Bronchial epithelial cell (primary cell): ENCODE measurements around the gene BTG2. TPM values are rescaled to one million over a fixed set of nuclear protein-coding genes. Genes with fewer than 3 reads are reported as not detected.

Experiments
- DNase-seq: peaks from one replicate; pipeline ENCODE4 v3.0.0-alpha.2; 2010; ENCODE audit warnings: low read depth
- FAIRE-seq: peaks from 2 replicates; lab custom pipeline; 2011; peaks lifted over from hg19 to GRCh38; lab: Jason Lieb, UNC
- H3K27me3 ChIP-seq: 2 replicates; pipeline ENCODE4 v1.5.1; 2011; ENCODE audit warnings: low read length; ENCODE audit not compliant: control insufficient read depth, insufficient read depth
- H3K36me3 ChIP-seq: 2 replicates; pipeline ENCODE4 v1.5.1; 2011; ENCODE audit warnings: low read length; ENCODE audit not compliant: control insufficient read depth, insufficient read depth
- H3K4me3 ChIP-seq: 2 replicates; pipeline ENCODE4 v1.5.1; 2011; ENCODE audit warnings: mild to moderate bottlenecking, low read depth, low read length, control low read depth
- total RNA-seq: library from RNA; depleted of rRNA; stranded (reverse); fragments of >200 nt; gene quantifications from 2 replicates; pipeline ENCODE4 v1.2.1, GENCODE V29; 2014
- TF ChIP-seq, protein P1 (sequence below): IDR thresholded peaks from 2 replicates; pipeline ENCODE4 v1.5.1; 2011; ENCODE audit warnings: mild to moderate bottlenecking, moderate library complexity, low read length, control low read depth, inconsistent platforms; ENCODE audit not compliant: insufficient read depth, severe bottlenecking

BTG2 gene
- total RNA-seq, 1 donor from 2014 or later: 12.9 TPM

DNA sequence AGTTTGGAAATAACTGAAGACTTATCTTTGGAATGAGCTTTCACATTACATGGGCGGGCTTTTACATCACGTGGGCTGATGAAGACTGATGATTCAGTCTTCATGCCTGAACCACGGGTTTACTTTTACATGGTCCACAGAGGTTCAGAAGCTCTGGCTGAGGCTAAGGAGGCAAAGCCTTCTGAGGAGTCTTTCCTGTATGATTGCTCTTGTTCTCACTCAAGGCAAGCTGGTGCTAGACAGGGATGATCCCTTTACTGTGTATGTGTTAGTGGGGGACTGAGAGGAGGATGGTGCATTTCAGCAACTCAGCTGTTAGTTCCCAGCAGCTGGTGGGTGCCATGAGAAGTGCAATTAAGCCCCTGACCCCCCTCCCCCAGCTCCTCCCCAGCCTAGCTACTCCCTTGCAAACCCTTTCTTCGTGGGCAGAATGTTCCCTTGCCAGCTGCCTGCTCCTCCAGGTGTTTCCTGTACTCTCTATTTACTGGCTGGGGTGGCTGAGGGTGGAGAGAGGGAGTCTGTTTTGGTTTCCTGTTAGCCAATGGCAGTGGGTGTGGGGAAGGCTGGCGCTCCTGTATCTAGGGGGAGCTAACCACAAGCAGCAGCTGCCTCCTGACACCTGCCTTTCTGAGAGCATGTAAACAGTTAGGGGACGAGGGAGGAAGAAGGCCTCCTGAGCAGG is 15.4 kb downstream of the BTG2 start:
- Histone ChIP-seq H3K27me3 (peaks cover 2% of the 10 kb centered on the region), H3K4me3 (no peak overlapping the region), H3K36me3 (no peaks in the 10 kb centered on the region)
- peak; percentile 76 for DNase-seq
- TF ChIP-seq, protein P1, sequence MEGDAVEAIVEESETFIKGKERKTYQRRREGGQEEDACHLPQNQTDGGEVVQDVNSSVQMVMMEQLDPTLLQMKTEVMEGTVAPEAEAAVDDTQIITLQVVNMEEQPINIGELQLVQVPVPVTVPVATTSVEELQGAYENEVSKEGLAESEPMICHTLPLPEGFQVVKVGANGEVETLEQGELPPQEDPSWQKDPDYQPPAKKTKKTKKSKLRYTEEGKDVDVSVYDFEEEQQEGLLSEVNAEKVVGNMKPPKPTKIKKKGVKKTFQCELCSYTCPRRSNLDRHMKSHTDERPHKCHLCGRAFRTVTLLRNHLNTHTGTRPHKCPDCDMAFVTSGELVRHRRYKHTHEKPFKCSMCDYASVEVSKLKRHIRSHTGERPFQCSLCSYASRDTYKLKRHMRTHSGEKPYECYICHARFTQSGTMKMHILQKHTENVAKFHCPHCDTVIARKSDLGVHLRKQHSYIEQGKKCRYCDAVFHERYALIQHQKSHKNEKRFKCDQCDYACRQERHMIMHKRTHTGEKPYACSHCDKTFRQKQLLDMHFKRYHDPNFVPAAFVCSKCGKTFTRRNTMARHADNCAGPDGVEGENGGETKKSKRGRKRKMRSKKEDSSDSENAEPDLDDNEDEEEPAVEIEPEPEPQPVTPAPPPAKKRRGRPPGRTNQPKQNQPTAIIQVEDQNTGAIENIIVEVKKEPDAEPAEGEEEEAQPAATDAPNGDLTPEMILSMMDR: no peak
- FAIRE-seq: no peak

DNA sequence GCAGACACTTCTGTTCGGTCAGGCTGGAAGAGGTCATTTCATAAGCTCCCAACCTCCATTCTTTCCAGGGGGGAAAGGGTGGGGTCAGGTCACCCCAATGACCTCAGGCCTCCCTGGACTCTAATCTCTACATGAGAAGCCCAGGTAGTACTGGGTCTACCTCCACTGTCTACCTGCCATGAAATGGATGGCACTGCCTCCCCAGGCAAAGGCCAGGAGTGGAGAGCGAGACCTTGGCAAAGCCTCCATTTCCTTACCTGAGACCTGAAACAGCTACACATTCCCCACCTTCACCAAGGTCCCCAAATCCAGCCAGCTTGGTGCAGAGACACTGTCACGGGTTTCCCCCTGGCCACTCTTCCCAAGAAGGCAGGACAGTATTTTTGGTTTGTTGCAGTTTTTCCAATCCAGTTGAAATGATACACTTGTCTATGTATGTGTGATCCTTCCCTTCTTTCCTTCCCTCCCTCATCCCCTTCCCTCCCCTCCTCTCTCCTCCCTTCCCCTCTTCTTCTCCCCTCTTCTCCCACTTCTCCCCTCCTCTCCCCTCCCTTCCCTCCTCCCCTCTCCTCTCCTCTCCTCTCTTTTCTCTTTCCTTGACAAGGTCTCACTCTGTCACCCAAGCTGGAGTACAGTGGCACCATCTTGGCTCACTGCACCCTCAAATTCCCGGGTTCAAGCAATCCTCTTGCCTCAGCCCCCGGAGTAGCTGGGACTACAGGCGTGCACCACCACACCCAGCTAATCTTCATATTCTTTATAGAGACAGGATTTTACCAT is 16.1 kb downstream of the BTG2 start:
- TF ChIP-seq, protein P1: no peak
- no peak for DNase-seq
- FAIRE-seq: no peak
- Histone ChIP-seq H3K27me3 (peaks cover 2% of the 10 kb centered on the region), H3K4me3 (no peak overlapping the region), H3K36me3 (no peaks in the 10 kb centered on the region)

DNA sequence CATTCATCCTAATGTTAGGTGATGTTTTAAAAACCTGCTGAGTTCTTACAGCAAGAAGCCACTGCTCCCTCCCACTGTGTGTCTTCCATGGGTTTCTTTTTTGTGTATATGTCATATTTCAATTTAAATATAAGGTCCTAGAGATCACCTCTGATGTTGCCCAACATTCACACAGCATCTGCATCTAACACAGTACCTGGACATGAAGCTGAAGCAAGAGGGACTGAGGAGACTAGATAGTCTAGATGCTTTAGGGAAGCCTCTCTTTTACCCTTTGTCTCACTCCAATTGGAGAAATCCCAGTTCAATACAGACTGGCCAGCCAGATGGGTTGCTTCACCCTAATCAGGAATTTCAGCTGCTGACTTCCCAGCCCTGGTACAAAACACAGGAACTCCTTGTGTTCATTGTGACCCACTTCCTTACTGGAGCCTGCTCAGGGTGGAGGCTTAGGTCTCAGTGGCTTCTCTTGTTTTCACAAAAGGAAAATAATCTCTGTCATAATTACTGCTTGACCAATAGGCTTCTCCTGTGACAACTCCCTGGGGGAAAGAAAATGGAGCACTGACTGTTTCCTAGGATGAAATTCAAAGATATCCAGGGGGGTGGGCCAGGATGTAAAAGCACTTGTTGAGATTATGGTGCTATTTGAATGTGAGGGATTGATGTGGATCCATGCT is 17.3 kb downstream of the BTG2 start:
- Histone ChIP-seq H3K36me3 (no peaks in the 10 kb centered on the region), H3K27me3 (peaks cover 2% of the 10 kb centered on the region), H3K4me3 (no peak overlapping the region)
- TF ChIP-seq, protein P1: no peak
- DNase-seq (no peak), FAIRE-seq (no peak)

DNA sequence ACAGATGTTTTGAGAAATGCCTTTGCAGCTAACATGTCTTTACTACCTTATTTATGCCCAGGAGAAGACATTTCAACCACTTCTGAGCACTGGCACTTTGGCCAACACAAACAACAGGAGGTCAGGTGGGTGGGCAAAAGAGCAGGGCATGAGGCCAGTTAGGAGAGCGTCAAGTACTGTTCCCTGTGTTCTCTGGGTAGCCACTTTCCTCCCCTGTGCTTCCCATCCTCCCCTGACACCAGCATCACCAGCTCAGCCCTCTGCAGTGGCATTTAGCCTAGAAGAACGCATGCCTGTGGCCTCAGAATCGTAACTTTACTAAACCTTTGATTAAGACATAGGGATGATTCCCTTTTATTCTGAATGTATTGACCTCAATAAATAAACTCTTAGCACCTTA is 18.3 kb downstream of the BTG2 start:
- DNase-seq: no peak
- FAIRE-seq: no peak
- no peaks in the 10 kb centered on the region for H3K36me3 ChIP-seq
- peaks cover 2% of the 10 kb centered on the region for H3K27me3 ChIP-seq
- TF ChIP-seq, protein P1: no peak
- H3K4me3 ChIP-seq: no peak overlapping the region

GRCh38 chr1:203324105-203325025 is 19.0 kb downstream of the BTG2 start:
- H3K4me3 ChIP-seq: no peak overlapping the region
- TF ChIP-seq, protein P1: no peak
- DNase-seq (no peak), FAIRE-seq (no peak)
- H3K27me3 ChIP-seq: peaks cover 2% of the 10 kb centered on the region
- H3K36me3 ChIP-seq: no peaks in the 10 kb centered on the region
